K562 (cell line): Measurements from ENCODE around the gene CFAP157. TPM values are rescaled to one million over a fixed set of nuclear protein-coding genes. Genes with fewer than 3 reads are reported as not detected.
A peak's percentile ranks its signal among the peaks of the same experiment; 100 is the strongest.

Source experiments
- ATF6 ChIP-seq: sonication (generic); formaldehyde crosslinking; IDR thresholded peaks from 2 replicates; pipeline ENCODE4 v1.4.0; 2020; ENCODE audit warnings: mild to moderate bottlenecking, missing genetic modification reagents
- DPF2 ChIP-seq: fragments of 450-650 bp; IDR thresholded peaks from 2 replicates; pipeline ENCODE4 v1.6.1; 2016
- ELF2 ChIP-seq: fragments of 250-450 bp; sonication (Bioruptor Pico); IDR thresholded peaks from 2 replicates; pipeline ENCODE4 v1.5.0; 2021; ENCODE audit warnings: mild to moderate bottlenecking
- HDAC2 ChIP-seq: fragments of 450-650 bp; IDR thresholded peaks from 2 replicates; pipeline ENCODE4 v1.6.1; 2016; ENCODE audit warnings: mild to moderate bottlenecking
- HNRNPK ChIP-seq: fragments of 200-400 bp; formaldehyde crosslinking; IDR thresholded peaks from one replicate; pipeline ENCODE4 v1.6.1; 2018; ENCODE audit warnings: mild to moderate bottlenecking, low read depth, low read length; ENCODE audit not compliant: poor library complexity, severe bottlenecking
- KLF16 ChIP-seq: IDR thresholded peaks from 2 replicates; pipeline ENCODE4 v1.6.1; 2016; ENCODE audit warnings: antibody characterized with exemption
- MED1 ChIP-seq: sonication (generic); formaldehyde crosslinking; IDR thresholded peaks from 2 replicates; pipeline ENCODE4 v1.8.1; 2023; ENCODE audit warnings: missing genetic modification reagents, borderline replicate concordance
- NFXL1 ChIP-seq: fragments of 450-650 bp; formaldehyde crosslinking; IDR thresholded peaks from 2 replicates; pipeline ENCODE4 v1.4.0; 2021; ENCODE audit warnings: mild to moderate bottlenecking
- SMARCA5 ChIP-seq: fragments of 450-650 bp; IDR thresholded peaks from 2 replicates; pipeline ENCODE4 v1.6.1; 2016
- SP2 ChIP-seq: IDR thresholded peaks from 2 replicates; pipeline ENCODE4 v1.6.1; 2011; ENCODE audit warnings: mild to moderate bottlenecking, low read depth, low read length, moderate library complexity; ENCODE audit not compliant: poor library complexity, severe bottlenecking; ENCODE audit errors: extremely low read depth
- ZC3H4 ChIP-seq: sonication (generic); formaldehyde crosslinking; IDR thresholded peaks from 2 replicates; pipeline ENCODE4 v1.9.0; 2021; ENCODE audit warnings: missing genetic modification reagents, borderline replicate concordance
- ZNF174 ChIP-seq: fragments of 250-450 bp; sonication (Bioruptor Pico); IDR thresholded peaks from 2 replicates; pipeline ENCODE4 v1.4.0; 2020; ENCODE audit warnings: mild to moderate bottlenecking
- polyA plus RNA-seq, 8 experiments: library from polyadenylated mRNA; depleted of rRNA in 4 of 8; stranded (reverse) in 5 of 8; unstranded in 3 of 8; fragments of >200 nt; fragmentation: Nextera tagmentation in 2 of 8; fragmentation: Illumina TruSeq in 1 of 8; extraction: Ambion mirVana in 2 of 8; extraction: Trizol in 1 of 8; gene quantifications; 2 replicates each; pipeline versions ENCODE4 v1.2.1 to v1.2.3, GENCODE V29; 2011 to 2014; ENCODE audit warnings: inconsistent platforms in 1 of 8, missing spikeins in 1 of 8
- total RNA-seq, 7 experiments: library from RNA; depleted of rRNA in 6 of 7; stranded (reverse); fragments of >200 nt in 6 of 7; fragmentation: Illumina TruSeq in 2 of 7; extraction: Trizol in 2 of 7; gene quantifications; 2 replicates each; pipeline versions ENCODE4 v1.2.1 to v1.2.3, GENCODE V29; 2011 to 2021; ENCODE audit warnings: low replicate concordance in 1 of 7
- TF ChIP-seq, protein P1 (sequence below): sonication (generic); formaldehyde crosslinking; IDR thresholded peaks from 2 replicates; pipeline ENCODE4 v1.8.0; 2022; ENCODE audit warnings: missing genetic modification reagents, mild to moderate bottlenecking, moderate library complexity, borderline replicate concordance
- TF ChIP-seq, protein P2 (sequence below): fragments of 450-650 bp; IDR thresholded peaks from 2 replicates; pipeline ENCODE4 v1.6.1; 2018; ENCODE audit warnings: mild to moderate bottlenecking, low read depth; ENCODE audit not compliant: partially characterized antibody

The CFAP157 gene
- total and polyA plus RNA-seq, 9 of the 15 experiments (the other 6 are each of a cell fraction or from before 2014, with no cell fraction given), result 0.03 TPM; not detected in 8

DNA sequence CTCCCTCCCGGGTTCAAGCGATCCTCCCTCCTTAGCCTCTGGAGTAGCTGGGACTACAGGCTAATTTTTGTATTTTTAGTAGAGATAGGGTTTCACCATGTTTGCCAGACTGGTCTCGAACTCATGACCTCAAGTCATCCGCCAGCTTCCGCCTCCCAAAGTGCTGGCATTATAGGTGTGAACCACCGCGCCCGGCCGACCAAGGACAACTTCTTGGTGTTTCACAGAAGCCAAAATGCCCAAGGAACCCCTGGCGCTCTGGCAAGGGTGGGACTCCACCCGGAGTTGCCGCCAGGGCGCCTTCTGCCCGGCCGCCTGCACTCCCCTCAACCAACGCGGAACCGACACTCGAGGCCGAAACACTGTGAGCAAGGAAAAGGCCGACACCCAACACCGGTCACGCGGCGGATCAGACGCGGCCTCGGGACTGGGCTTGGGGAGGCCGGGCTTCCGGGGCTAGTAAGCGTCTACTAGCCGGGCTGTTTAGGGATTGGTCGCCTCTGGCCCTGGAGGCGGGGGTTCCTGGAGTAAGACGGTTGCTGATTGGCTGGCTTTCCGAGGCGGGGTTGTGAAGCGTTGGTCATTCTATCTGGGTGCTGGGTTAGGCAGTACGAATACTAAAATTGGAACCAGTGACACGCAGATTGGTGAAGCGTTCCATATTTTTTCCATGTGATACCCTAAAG, 7.7 kb upstream of the CFAP157 start (continued):
- TF ChIP-seq ZNF174 (no peak), NFXL1 (CRISPR knock-in tag) (no peak), HNRNPK (no peak), HDAC2 (peak; percentile 26), SMARCA5 (0 out of 2 replicates have a peak, but pooled peaks have one; percentile 18), MED1 (no peak), KLF16 (no peak), ZC3H4 (CRISPR knock-in tag) (no peak), DPF2 (peak; percentile 52; the same call in 1 of the 2 replicates), SP2 (peak; percentile 67), ELF2 (peak; percentile 75), ATF6 (CRISPR knock-in tag) (peak; percentile 56; the same call in 1 of the 2 replicates)
- TF ChIP-seq, protein P1, sequence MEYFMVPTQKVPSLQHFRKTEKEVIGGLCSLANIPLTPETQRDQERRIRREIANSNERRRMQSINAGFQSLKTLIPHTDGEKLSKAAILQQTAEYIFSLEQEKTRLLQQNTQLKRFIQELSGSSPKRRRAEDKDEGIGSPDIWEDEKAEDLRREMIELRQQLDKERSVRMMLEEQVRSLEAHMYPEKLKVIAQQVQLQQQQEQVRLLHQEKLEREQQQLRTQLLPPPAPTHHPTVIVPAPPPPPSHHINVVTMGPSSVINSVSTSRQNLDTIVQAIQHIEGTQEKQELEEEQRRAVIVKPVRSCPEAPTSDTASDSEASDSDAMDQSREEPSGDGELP (CRISPR knock-in tag), result peak; percentile 89
- TF ChIP-seq, protein P2, sequence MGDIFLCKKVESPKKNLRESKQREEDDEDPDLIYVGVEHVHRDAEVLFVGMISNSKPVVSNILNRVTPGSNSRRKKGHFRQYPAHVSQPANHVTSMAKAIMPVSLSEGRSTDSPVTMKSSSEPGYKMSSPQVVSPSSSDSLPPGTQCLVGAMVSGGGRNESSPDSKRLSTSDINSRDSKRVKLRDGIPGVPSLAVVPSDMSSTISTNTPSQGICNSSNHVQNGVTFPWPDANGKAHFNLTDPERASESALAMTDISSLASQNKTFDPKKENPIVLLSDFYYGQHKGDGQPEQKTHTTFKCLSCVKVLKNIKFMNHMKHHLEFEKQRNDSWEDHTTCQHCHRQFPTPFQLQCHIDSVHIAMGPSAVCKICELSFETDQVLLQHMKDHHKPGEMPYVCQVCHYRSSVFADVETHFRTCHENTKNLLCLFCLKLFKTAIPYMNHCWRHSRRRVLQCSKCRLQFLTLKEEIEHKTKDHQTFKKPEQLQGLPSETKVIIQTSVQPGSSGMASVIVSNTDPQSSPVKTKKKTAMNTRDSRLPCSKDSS, result no peak
